ENCODE measurements around the gene ROS1. TPM values are rescaled to one million over a fixed set of nuclear protein-coding genes. Genes with fewer than 3 reads are reported as not detected.

ROS1 gene
- total and polyA plus RNA-seq, 5 donors from 2014 or later: not detected

- no peaks in the 10 kb centered on the region for H3K4me1 Mint-ChIP-seq
- peaks cover 0 to 1% (median 0%) of the 10 kb centered on the region in 7 donors for H3K9me3 Mint-ChIP-seq
- no peaks in the 10 kb centered on the region for H3K36me3 Mint-ChIP-seq
- Histone ChIP-seq H3K36me3 (ENCODE audit: control insufficient read depth, insufficient read depth, low read length) (no peaks in the 10 kb centered on the region), H3K4me3 (ENCODE audit: low read depth, low read length) (no peak overlapping the region), H3K9me3 (ENCODE audit: control insufficient read depth in 2 of 2, low read length in 2 of 2) (no peaks in the 10 kb centered on the region), H3K4me1 (ENCODE audit: control insufficient read depth, insufficient read depth, low read length, poor library complexity, severe bottlenecking) (no peaks in the 10 kb centered on the region), H3K27ac (ENCODE audit: insufficient read depth, low read length, poor library complexity, severe bottlenecking) (no peak overlapping the region), H3K27me3 (ENCODE audit: control insufficient read depth, insufficient read depth, low read length) (no peaks in the 10 kb centered on the region)
- DNase-seq: no peak
- peaks cover 15% of the 10 kb centered on the region for H3K27me3 Mint-ChIP-seq
- no peak overlapping the region for H3K27ac Mint-ChIP-seq
- no peak for ATAC-seq (ENCODE audit: low read depth in 2 of 2)
- no peak overlapping the region for H3K4me3 Mint-ChIP-seq
Measured at GRCh38 chr6:117391874-117392583, 33.7 kb downstream of the ROS1 start.

- Histone ChIP-seq H3K36me3 (ENCODE audit: control insufficient read depth, insufficient read depth, low read length) (no peaks in the 10 kb centered on the region), H3K27me3 (ENCODE audit: control insufficient read depth, insufficient read depth, low read length) (peaks cover 5% of the 10 kb centered on the region), H3K9me3 (ENCODE audit: control insufficient read depth in 2 of 2, low read length in 2 of 2) (no peaks in the 10 kb centered on the region), H3K4me1 (ENCODE audit: control insufficient read depth, insufficient read depth, low read length, poor library complexity, severe bottlenecking) (no peaks in the 10 kb centered on the region), H3K27ac (ENCODE audit: insufficient read depth, low read length, poor library complexity, severe bottlenecking) (no peak overlapping the region), H3K4me3 (ENCODE audit: low read depth, low read length) (no peak overlapping the region)
- no peak overlapping the region for H3K27ac Mint-ChIP-seq
- no peaks in the 10 kb centered on the region for H3K36me3 Mint-ChIP-seq
- DNase-seq (no peak), ATAC-seq (ENCODE audit: low read depth in 2 of 2) (no peak)
- no peak overlapping the region for H3K4me3 Mint-ChIP-seq
- peaks cover 16% of the 10 kb centered on the region for H3K27me3 Mint-ChIP-seq
- peaks cover 0 to 1% (median 0%) of the 10 kb centered on the region in 7 donors for H3K9me3 Mint-ChIP-seq
- H3K4me1 Mint-ChIP-seq: no peaks in the 10 kb centered on the region
Measured at GRCh38 chr6:117389227-117390057, 36.3 kb downstream of the ROS1 start.

- no peak overlapping the region for H3K27ac ChIP-seq (ENCODE audit: insufficient read depth, low read length, poor library complexity, severe bottlenecking)
- H3K4me3 ChIP-seq (ENCODE audit: low read depth, low read length): no peak overlapping the region
- Mint-ChIP-seq H3K9me3 (peaks cover 0 to 2% (median 0%) of the 10 kb centered on the region in 7 donors), H3K4me3 (no peak overlapping the region), H3K36me3 (no peaks in the 10 kb centered on the region), H3K27ac (no peak overlapping the region), H3K4me1 (no peaks in the 10 kb centered on the region), H3K27me3 (peaks cover 10% of the 10 kb centered on the region)
- H3K4me1 ChIP-seq (ENCODE audit: control insufficient read depth, insufficient read depth, low read length, poor library complexity, severe bottlenecking): no peaks in the 10 kb centered on the region
- H3K27me3 ChIP-seq (ENCODE audit: control insufficient read depth, insufficient read depth, low read length): peaks cover 5% of the 10 kb centered on the region
- no peak for ATAC-seq (ENCODE audit: low read depth in 2 of 2)
- DNase-seq: no peak
- no peaks in the 10 kb centered on the region for H3K9me3 ChIP-seq (ENCODE audit: control insufficient read depth in 2 of 2, low read length in 2 of 2)
- no peaks in the 10 kb centered on the region for H3K36me3 ChIP-seq (ENCODE audit: control insufficient read depth, insufficient read depth, low read length)
Measured at GRCh38 chr6:117387454-117387974, 38.2 kb downstream of the ROS1 start.

GRCh38 chr6:117384659-117385058 is 41.1 kb downstream of the ROS1 start:
- Mint-ChIP-seq H3K4me1 (no peaks in the 10 kb centered on the region), H3K27ac (no peak overlapping the region), H3K27me3 (peaks cover 4% of the 10 kb centered on the region), H3K36me3 (no peaks in the 10 kb centered on the region), H3K9me3 (peaks cover 0 to 2% (median 0%) of the 10 kb centered on the region in 7 donors), H3K4me3 (no peak overlapping the region)
- Histone ChIP-seq H3K27ac (ENCODE audit: insufficient read depth, low read length, poor library complexity, severe bottlenecking) (no peak overlapping the region), H3K27me3 (ENCODE audit: control insufficient read depth, insufficient read depth, low read length) (peaks cover 5% of the 10 kb centered on the region), H3K4me3 (ENCODE audit: low read depth, low read length) (no peak overlapping the region), H3K4me1 (ENCODE audit: control insufficient read depth, insufficient read depth, low read length, poor library complexity, severe bottlenecking) (no peaks in the 10 kb centered on the region), H3K36me3 (ENCODE audit: control insufficient read depth, insufficient read depth, low read length) (no peaks in the 10 kb centered on the region), H3K9me3 (ENCODE audit: control insufficient read depth in 2 of 2, low read length in 2 of 2) (no peaks in the 10 kb centered on the region)
- ATAC-seq (ENCODE audit: low read depth in 2 of 2): no peak
- DNase-seq: no peak

GRCh38 chr6:117381749-117382148 is 44.0 kb downstream of the ROS1 start:
- Histone ChIP-seq H3K27me3 (ENCODE audit: control insufficient read depth, insufficient read depth, low read length) (peaks cover 5% of the 10 kb centered on the region), H3K9me3 (ENCODE audit: control insufficient read depth in 2 of 2, low read length in 2 of 2) (no peaks in the 10 kb centered on the region), H3K4me3 (ENCODE audit: low read depth, low read length) (no peak overlapping the region), H3K27ac (ENCODE audit: insufficient read depth, low read length, poor library complexity, severe bottlenecking) (no peak overlapping the region), H3K36me3 (ENCODE audit: control insufficient read depth, insufficient read depth, low read length) (no peaks in the 10 kb centered on the region), H3K4me1 (ENCODE audit: control insufficient read depth, insufficient read depth, low read length, poor library complexity, severe bottlenecking) (no peaks in the 10 kb centered on the region)
- ATAC-seq (ENCODE audit: low read depth in 2 of 2) (no peak), DNase-seq (no peak)
- Mint-ChIP-seq H3K27me3 (no peaks in the 10 kb centered on the region), H3K4me3 (no peak overlapping the region), H3K27ac (no peak overlapping the region), H3K4me1 (no peaks in the 10 kb centered on the region), H3K9me3 (peaks cover 0 to 5% (median 0%) of the 10 kb centered on the region in 7 donors), H3K36me3 (no peaks in the 10 kb centered on the region)

GRCh38 chr6:117380298-117380697 is 45.4 kb downstream of the ROS1 start:
- DNase-seq (no peak), ATAC-seq (ENCODE audit: low read depth in 2 of 2) (no peak)
- no peaks in the 10 kb centered on the region for H3K4me1 Mint-ChIP-seq
- Histone ChIP-seq H3K4me1 (ENCODE audit: control insufficient read depth, insufficient read depth, low read length, poor library complexity, severe bottlenecking) (no peaks in the 10 kb centered on the region), H3K4me3 (ENCODE audit: low read depth, low read length) (no peak overlapping the region), H3K36me3 (ENCODE audit: control insufficient read depth, insufficient read depth, low read length) (no peaks in the 10 kb centered on the region), H3K27me3 (ENCODE audit: control insufficient read depth, insufficient read depth, low read length) (peaks cover 5% of the 10 kb centered on the region), H3K27ac (ENCODE audit: insufficient read depth, low read length, poor library complexity, severe bottlenecking) (no peak overlapping the region), H3K9me3 (ENCODE audit: control insufficient read depth in 2 of 2, low read length in 2 of 2) (no peaks in the 10 kb centered on the region)
- H3K27ac Mint-ChIP-seq: no peak overlapping the region
- H3K36me3 Mint-ChIP-seq: no peaks in the 10 kb centered on the region
- H3K4me3 Mint-ChIP-seq: no peak overlapping the region
- H3K9me3 Mint-ChIP-seq: peaks cover 0 to 5% (median 0%) of the 10 kb centered on the region in 7 donors
- H3K27me3 Mint-ChIP-seq: no peaks in the 10 kb centered on the region

GRCh38 chr6:117375446-117375845 is 50.3 kb downstream of the ROS1 start:
- Mint-ChIP-seq H3K27ac (no peak overlapping the region), H3K36me3 (no peaks in the 10 kb centered on the region)
- H3K4me1 ChIP-seq (ENCODE audit: control insufficient read depth, insufficient read depth, low read length, poor library complexity, severe bottlenecking): no peaks in the 10 kb centered on the region

More at GRCh38 chr6:117375446-117375845, 50.3 kb downstream of the ROS1 start:
- Histone ChIP-seq H3K9me3 (ENCODE audit: control insufficient read depth in 2 of 2, low read length in 2 of 2) (no peaks in the 10 kb centered on the region), H3K36me3 (ENCODE audit: control insufficient read depth, insufficient read depth, low read length) (no peaks in the 10 kb centered on the region), H3K27me3 (ENCODE audit: control insufficient read depth, insufficient read depth, low read length) (no peaks in the 10 kb centered on the region), H3K27ac (ENCODE audit: insufficient read depth, low read length, poor library complexity, severe bottlenecking) (no peak overlapping the region), H3K4me3 (ENCODE audit: low read depth, low read length) (no peak overlapping the region)
- H3K27me3 Mint-ChIP-seq: no peaks in the 10 kb centered on the region
- DNase-seq (no peak), ATAC-seq (ENCODE audit: low read depth in 2 of 2) (no peak)
- no peak overlapping the region for H3K4me3 Mint-ChIP-seq
- H3K4me1 Mint-ChIP-seq: peaks cover 0 to 4% (median 0%) of the 10 kb centered on the region in 4 donors
- peaks cover 0 to 5% (median 3%) of the 10 kb centered on the region in 7 donors for H3K9me3 Mint-ChIP-seq

Measured in CD4-positive, CD25-positive, alpha-beta regulatory T cell (primary cell).